ENCODE results near the gene ZKSCAN3. TPM values are rescaled to one million over a fixed set of nuclear protein-coding genes. Genes with fewer than 3 reads are reported as not detected.

Gene ZKSCAN3
- total and polyA plus RNA-seq, 2 donors (not counting 1 experiment from before 2014, with no cell fraction given) = 4.0 to 11.9 TPM

DNA sequence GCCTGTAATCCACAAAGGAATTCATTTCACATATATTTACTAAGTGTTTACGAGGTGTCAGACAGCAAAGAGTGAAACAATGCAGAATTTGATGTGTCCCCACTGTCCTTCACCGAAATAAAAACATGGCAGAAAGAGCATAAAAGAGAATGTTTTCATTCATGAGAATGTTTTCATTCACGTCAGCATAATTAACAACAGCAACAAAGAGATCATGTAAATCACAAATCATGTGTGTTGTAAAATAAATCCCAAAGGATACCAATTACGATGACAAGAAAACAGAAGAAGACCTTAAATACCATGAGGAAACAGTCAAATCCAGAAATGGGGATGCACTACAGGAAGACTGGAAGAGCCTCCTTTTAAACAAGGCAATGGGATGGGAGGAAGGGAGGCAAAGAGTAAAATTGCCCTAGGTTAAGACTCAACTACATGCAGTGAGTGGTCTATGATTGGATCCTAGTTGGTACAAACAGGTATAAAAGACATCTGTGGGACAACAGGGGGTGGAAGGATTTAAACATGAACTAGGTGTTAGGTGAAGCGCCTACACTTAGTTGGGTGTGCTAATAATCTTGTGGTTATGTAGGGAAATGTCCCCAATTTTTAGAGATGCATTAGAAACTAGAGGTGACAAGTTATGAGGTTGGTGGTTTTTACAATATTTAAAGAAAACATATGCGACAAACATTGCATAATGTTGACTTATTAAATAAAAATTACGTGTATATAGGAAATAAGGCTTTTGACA, 15.3 kb upstream of the ZKSCAN3 start:
- DNase-seq = no peak
- H4K20me1 ChIP-seq (ENCODE audit: control insufficient read depth, insufficient read depth, low read length, poor library complexity, severe bottlenecking) = no peaks in the 10 kb centered on the region
- Mint-ChIP-seq H3K27me3 (no peaks in the 10 kb centered on the region), H3K27ac (no peak overlapping the region), H3K4me1 (no peaks in the 10 kb centered on the region), H3K9me3 (ENCODE audit: insufficient read depth) (peaks cover 2% of the 10 kb centered on the region), H3K4me3 (peak overlapping the region; percentile 13)
- peaks cover 11 to 18% of the 10 kb centered on the region in 2 donors for H3K4me1 ChIP-seq (ENCODE audit: control insufficient read depth in 2 of 2, insufficient read depth in 2 of 2, low read length in 2 of 2)
- no peaks in the 10 kb centered on the region for H3K36me3 ChIP-seq (replicated peaks in 1 of 2; ENCODE audit: control extremely low read depth in 1 of 2, control insufficient read depth in 1 of 2, extremely low read depth in 1 of 2, insufficient read depth in 2 of 2, low read length in 1 of 2)
- intact Hi-C loops (cut with micrococcal nuclease) = loop anchor here (1.0 to 5.0 kb wide), 5 partner anchors 52 to 437 kb away; partner anchors contain the start of genes PGBD1 and ZSCAN26
- H3K79me2 ChIP-seq (ENCODE audit: control insufficient read depth, insufficient read depth, low read length) = no peaks in the 10 kb centered on the region
- ChIA-PET CTCF (interaction anchor here (1.0 to 1.8 kb wide), 3 partner anchors 21 to 49 kb away, joined by 3 to 6 read pairs (median 6); no protein-coding TSS in a partner anchor), POLR2A (interaction anchor here (0.7 to 0.8 kb wide), 2 partner anchors 22 to 230 kb away, joined by 3 read pairs; no protein-coding TSS in a partner anchor)
- no peak overlapping the region for H3K9ac ChIP-seq (ENCODE audit: low read length)
- no peak overlapping the region for H3K4me3 ChIP-seq (ENCODE audit: control extremely low read depth in 1 of 5, extremely low read depth in 1 of 5, insufficient read depth in 1 of 5, low read depth in 2 of 5, low read length in 4 of 5)
- TF ChIP-seq EZH2 (IDR thresholded peaks at IDR 0.05; ENCODE audit: borderline replicate concordance, insufficient read depth, low read depth, low read length, poor library complexity, severe bottlenecking) = no peak
- TF ChIP-seq, protein P1, sequence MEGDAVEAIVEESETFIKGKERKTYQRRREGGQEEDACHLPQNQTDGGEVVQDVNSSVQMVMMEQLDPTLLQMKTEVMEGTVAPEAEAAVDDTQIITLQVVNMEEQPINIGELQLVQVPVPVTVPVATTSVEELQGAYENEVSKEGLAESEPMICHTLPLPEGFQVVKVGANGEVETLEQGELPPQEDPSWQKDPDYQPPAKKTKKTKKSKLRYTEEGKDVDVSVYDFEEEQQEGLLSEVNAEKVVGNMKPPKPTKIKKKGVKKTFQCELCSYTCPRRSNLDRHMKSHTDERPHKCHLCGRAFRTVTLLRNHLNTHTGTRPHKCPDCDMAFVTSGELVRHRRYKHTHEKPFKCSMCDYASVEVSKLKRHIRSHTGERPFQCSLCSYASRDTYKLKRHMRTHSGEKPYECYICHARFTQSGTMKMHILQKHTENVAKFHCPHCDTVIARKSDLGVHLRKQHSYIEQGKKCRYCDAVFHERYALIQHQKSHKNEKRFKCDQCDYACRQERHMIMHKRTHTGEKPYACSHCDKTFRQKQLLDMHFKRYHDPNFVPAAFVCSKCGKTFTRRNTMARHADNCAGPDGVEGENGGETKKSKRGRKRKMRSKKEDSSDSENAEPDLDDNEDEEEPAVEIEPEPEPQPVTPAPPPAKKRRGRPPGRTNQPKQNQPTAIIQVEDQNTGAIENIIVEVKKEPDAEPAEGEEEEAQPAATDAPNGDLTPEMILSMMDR (IDR thresholded peaks at IDR 0.05) = no peak
- no peak for ATAC-seq (ENCODE audit: low read depth)
- no CpG with 5 or more reads among the region's 7 CpGs for WGBS (ENCODE audit: insufficient coverage)
- peak overlapping the region; percentile 83 for H2AFZ ChIP-seq (ENCODE audit: insufficient read depth, low read depth, low read length, poor library complexity, severe bottlenecking)
- H3K27me3 ChIP-seq (replicated peaks in 1 of 4; ENCODE audit: control extremely low read depth in 1 of 4, control insufficient read depth in 3 of 4, insufficient read depth in 4 of 4, low read length in 3 of 4) = no peaks in the 10 kb centered on the region
- no peaks in the 10 kb centered on the region for H3K9me3 ChIP-seq (ENCODE audit: control extremely low read depth in 1 of 3, control insufficient read depth in 2 of 3, insufficient read depth in 1 of 3, low read length in 2 of 3)
- H3K27ac ChIP-seq (ENCODE audit: low read length in 2 of 2) = peak overlapping the region; percentile 95 to 96
- H3K4me2 ChIP-seq (replicated peaks; ENCODE audit: low read depth, low read length, poor library complexity, severe bottlenecking) = peak overlapping the region; percentile 86

All from B cell (primary cell).